Esophagus muscularis mucosa (tissue), 4 donors: ENCODE measurements around the gene SH3TC2.

ENCODE experiments used
- CTCF ChIP-seq, 3 experiments: fragments of 200-600 bp in 2 of 3; fragments of 450-650 bp in 1 of 3; sonication (generic) in 2 of 3; IDR thresholded peaks; one replicate each; pipeline ENCODE4 v1.5.1; 2017 to 2019; ENCODE audit warnings: antibody characterized with exemption in 3 of 3, mild to moderate bottlenecking in 2 of 3, moderate library complexity in 1 of 3
- EP300 ChIP-seq: sonication (generic); formaldehyde crosslinking; IDR thresholded peaks from one replicate; pipeline ENCODE4 v1.6.1; 2017; ENCODE audit warnings: antibody characterized with exemption
- POLR2A ChIP-seq: fragments of 450-650 bp; IDR thresholded peaks from one replicate; pipeline ENCODE4 v1.6.1; 2017; ENCODE audit warnings: antibody characterized with exemption, moderate library complexity, mild to moderate bottlenecking, low read depth
- POLR2AphosphoS5 ChIP-seq, 2 donors: sonication (generic); formaldehyde crosslinking; IDR thresholded peaks; one replicate each; pipeline ENCODE4 v1.6.1; 2017; ENCODE audit warnings: antibody characterized with exemption in 2 of 2

- TF ChIP-seq CTCF (IDR thresholded peaks at IDR 0.05) (no peak), POLR2A (no peak), EP300 (no peak), POLR2AphosphoS5 (IDR thresholded peaks at IDR 0.05) (no peak)
Measured at GRCh38 chr5:149082271-149082670, 19.4 kb upstream of the SH3TC2 start.
